ENCODE results near the gene ZNF184.

ZNF184 gene

GRCh38 chr6:27495386-27496135 lies 22.7 kb upstream of the ZNF184 start:
- peak overlapping the region; percentile 85 for H3K4me3 Mint-ChIP-seq
- H3K27me3 Mint-ChIP-seq, result peaks cover 61% of the 10 kb centered on the region
- H3K4me1 Mint-ChIP-seq (ENCODE audit: low read depth), result peaks cover 17% of the 10 kb centered on the region
- peaks cover 10% of the 10 kb centered on the region for H3K36me3 Mint-ChIP-seq (ENCODE audit: low read depth)
- no peaks in the 10 kb centered on the region for H3K9me3 Mint-ChIP-seq
- H3K27ac Mint-ChIP-seq, result peak overlapping the region; percentile 82

- Mint-ChIP-seq H3K4me1 (ENCODE audit: low read depth) (peaks cover 17% of the 10 kb centered on the region), H3K36me3 (ENCODE audit: low read depth) (peaks cover 10% of the 10 kb centered on the region), H3K27me3 (peaks cover 56% of the 10 kb centered on the region), H3K9me3 (no peaks in the 10 kb centered on the region), H3K4me3 (peak overlapping the region; percentile 85), H3K27ac (peak overlapping the region; percentile 82)
These were observed 22.1 kb upstream of the ZNF184 start for GRCh38 chr6:27494987-27495385.

GRCh38 chr6:27494103-27494502 lies 21.2 kb upstream of the ZNF184 start:
- no peak overlapping the region for H3K27ac Mint-ChIP-seq

GRCh38 chr6:27492631-27493190 lies 19.8 kb upstream of the ZNF184 start:
- H3K9me3 Mint-ChIP-seq, result no peaks in the 10 kb centered on the region
- no peak overlapping the region for H3K4me3 Mint-ChIP-seq
- peaks cover 17% of the 10 kb centered on the region for H3K4me1 Mint-ChIP-seq (ENCODE audit: low read depth)
- peaks cover 10% of the 10 kb centered on the region for H3K36me3 Mint-ChIP-seq (ENCODE audit: low read depth)
- peaks cover 39% of the 10 kb centered on the region for H3K27me3 Mint-ChIP-seq
- no peak overlapping the region for H3K27ac Mint-ChIP-seq

More at GRCh38 chr6:27494103-27494502, 21.2 kb upstream of the ZNF184 start:
- Mint-ChIP-seq H3K4me1 (ENCODE audit: low read depth) (peaks cover 17% of the 10 kb centered on the region), H3K4me3 (no peak overlapping the region), H3K36me3 (ENCODE audit: low read depth) (peaks cover 10% of the 10 kb centered on the region), H3K9me3 (no peaks in the 10 kb centered on the region), H3K27me3 (peaks cover 50% of the 10 kb centered on the region)

- no peaks in the 10 kb centered on the region for H3K9me3 Mint-ChIP-seq
- no peaks in the 10 kb centered on the region for H3K4me1 Mint-ChIP-seq (ENCODE audit: low read depth)
- no peak overlapping the region for H3K27ac Mint-ChIP-seq
- H3K36me3 Mint-ChIP-seq (ENCODE audit: low read depth), result no peaks in the 10 kb centered on the region
- H3K4me3 Mint-ChIP-seq, result no peak overlapping the region
- no peaks in the 10 kb centered on the region for H3K27me3 Mint-ChIP-seq
These were observed 6.6 kb upstream of the ZNF184 start for GRCh38 chr6:27479319-27480182.

GRCh38 chr6:27478706-27479318 lies 5.9 kb upstream of the ZNF184 start:
- Mint-ChIP-seq H3K4me1 (ENCODE audit: low read depth) (no peaks in the 10 kb centered on the region), H3K9me3 (no peaks in the 10 kb centered on the region), H3K27me3 (no peaks in the 10 kb centered on the region), H3K4me3 (no peak overlapping the region), H3K27ac (no peak overlapping the region), H3K36me3 (ENCODE audit: low read depth) (no peaks in the 10 kb centered on the region)

- Mint-ChIP-seq H3K4me3 (no peak overlapping the region), H3K27me3 (no peaks in the 10 kb centered on the region), H3K27ac (no peak overlapping the region), H3K36me3 (ENCODE audit: low read depth) (no peaks in the 10 kb centered on the region), H3K9me3 (no peaks in the 10 kb centered on the region), H3K4me1 (ENCODE audit: low read depth) (no peaks in the 10 kb centered on the region)
These were observed 5.3 kb upstream of the ZNF184 start for GRCh38 chr6:27478141-27478705.

GRCh38 chr6:27477318-27478013 lies 4.6 kb upstream of the ZNF184 start:
- H3K36me3 Mint-ChIP-seq (ENCODE audit: low read depth), result no peaks in the 10 kb centered on the region
- H3K27ac Mint-ChIP-seq, result no peak overlapping the region
- peaks cover under 1% of the 10 kb centered on the region for H3K4me1 Mint-ChIP-seq (ENCODE audit: low read depth)
- H3K9me3 Mint-ChIP-seq, result no peaks in the 10 kb centered on the region
- H3K27me3 Mint-ChIP-seq, result no peaks in the 10 kb centered on the region
- no peak overlapping the region for H3K4me3 Mint-ChIP-seq

GRCh38 chr6:27476090-27476489 lies 3.2 kb upstream of the ZNF184 start:
- Mint-ChIP-seq H3K36me3 (ENCODE audit: low read depth) (peaks cover 9% of the 10 kb centered on the region), H3K4me3 (no peak overlapping the region), H3K27me3 (no peaks in the 10 kb centered on the region), H3K27ac (no peak overlapping the region), H3K4me1 (ENCODE audit: low read depth) (peaks cover 14% of the 10 kb centered on the region), H3K9me3 (no peaks in the 10 kb centered on the region)

- H3K27ac Mint-ChIP-seq, result no peak overlapping the region
- no peak overlapping the region for H3K4me3 Mint-ChIP-seq
- no peaks in the 10 kb centered on the region for H3K9me3 Mint-ChIP-seq
- peaks cover 26% of the 10 kb centered on the region for H3K4me1 Mint-ChIP-seq (ENCODE audit: low read depth)
- peaks cover 21% of the 10 kb centered on the region for H3K36me3 Mint-ChIP-seq (ENCODE audit: low read depth)
- no peaks in the 10 kb centered on the region for H3K27me3 Mint-ChIP-seq
These were observed 1.8 kb upstream of the ZNF184 start for GRCh38 chr6:27474672-27475071.

GRCh38 chr6:27474172-27474465 lies 1.2 kb upstream of the ZNF184 start:
- Mint-ChIP-seq H3K27ac (no peak overlapping the region), H3K4me1 (ENCODE audit: low read depth) (peaks cover 30% of the 10 kb centered on the region), H3K27me3 (no peaks in the 10 kb centered on the region)

GRCh38 chr6:27472182-27472616 lies 706 bp downstream of the ZNF184 start:
- no peaks in the 10 kb centered on the region for H3K9me3 Mint-ChIP-seq

More at GRCh38 chr6:27474172-27474465, 1.2 kb upstream of the ZNF184 start:
- peak overlapping the region; percentile 89 for H3K4me3 Mint-ChIP-seq
- no peaks in the 10 kb centered on the region for H3K9me3 Mint-ChIP-seq
- peaks cover 27% of the 10 kb centered on the region for H3K36me3 Mint-ChIP-seq (ENCODE audit: low read depth)

GRCh38 chr6:27471365-27472115 lies 1.4 kb downstream of the ZNF184 start:
- Mint-ChIP-seq H3K36me3 (ENCODE audit: low read depth) (peaks cover 52% of the 10 kb centered on the region), H3K27me3 (no peaks in the 10 kb centered on the region), H3K4me3 (peak overlapping the region; percentile 89), H3K27ac (peak overlapping the region; percentile 95), H3K4me1 (ENCODE audit: low read depth) (peaks cover 47% of the 10 kb centered on the region), H3K9me3 (no peaks in the 10 kb centered on the region)

More at GRCh38 chr6:27472182-27472616, 706 bp downstream of the ZNF184 start:
- peaks cover 47% of the 10 kb centered on the region for H3K4me1 Mint-ChIP-seq (ENCODE audit: low read depth)
- no peaks in the 10 kb centered on the region for H3K27me3 Mint-ChIP-seq
- peaks cover 46% of the 10 kb centered on the region for H3K36me3 Mint-ChIP-seq (ENCODE audit: low read depth)
- H3K4me3 Mint-ChIP-seq, result peak overlapping the region; percentile 89
- peak overlapping the region; percentile 95 for H3K27ac Mint-ChIP-seq
